WTC11 (cell line): ENCODE results near the gene LHX4.

Experiments used
- FOXJ3 ChIP-seq: sonication (generic); formaldehyde crosslinking; IDR thresholded peaks from 2 replicates; pipeline ENCODE4 v1.9.0; 2021; ENCODE audit warnings: missing genetic modification reagents, mild to moderate bottlenecking, borderline replicate concordance
- NFYB ChIP-seq: sonication (generic); formaldehyde crosslinking; conservative IDR thresholded peaks from 2 replicates; pipeline ENCODE4 v1.8.0; 2022; ENCODE audit warnings: low read depth, missing genetic modification reagents
- NR1H2 ChIP-seq: sonication (generic); formaldehyde crosslinking; IDR thresholded peaks from 2 replicates; pipeline ENCODE4 v1.9.0; 2021; ENCODE audit warnings: mild to moderate bottlenecking, moderate library complexity, missing genetic modification reagents
- SMAD4 ChIP-seq: sonication (generic); formaldehyde crosslinking; IDR thresholded peaks from 2 replicates; pipeline ENCODE4 v1.8.0; 2022; ENCODE audit warnings: mild to moderate bottlenecking, missing genetic modification reagents
- TEAD4 ChIP-seq: sonication (generic); formaldehyde crosslinking; IDR thresholded peaks from 2 replicates; pipeline ENCODE4 v1.8.0; 2022; ENCODE audit warnings: mild to moderate bottlenecking, missing genetic modification reagents
- ZNF416 ChIP-seq: fragments of 250-450 bp; sonication (Bioruptor Pico); IDR thresholded peaks from 2 replicates; pipeline ENCODE4 v1.9.0; 2021; ENCODE audit warnings: mild to moderate bottlenecking, inconsistent platforms
- TF ChIP-seq, protein P1 (sequence below): fragments of 200-600 bp; IDR thresholded peaks from 2 replicates; pipeline ENCODE4 v1.8.0; 2022; ENCODE audit warnings: antibody characterized with exemption
- TF ChIP-seq, protein P2 (sequence below): sonication (generic); formaldehyde crosslinking; IDR thresholded peaks from 2 replicates; pipeline ENCODE4 v1.8.1; 2023; ENCODE audit warnings: mild to moderate bottlenecking, moderate library complexity, missing genetic modification reagents
- TF ChIP-seq, protein P3 (sequence below): sonication (generic); formaldehyde crosslinking; IDR thresholded peaks from 2 replicates; pipeline ENCODE4 v1.8.1; 2023; ENCODE audit warnings: mild to moderate bottlenecking, missing genetic modification reagents
- TF ChIP-seq, protein P4 (sequence below): sonication (generic); formaldehyde crosslinking; IDR thresholded peaks from 2 replicates; pipeline ENCODE4 v1.8.0; 2022; ENCODE audit warnings: mild to moderate bottlenecking, missing genetic modification reagents
- TF ChIP-seq, protein P5 (sequence below): sonication (generic); formaldehyde crosslinking; IDR thresholded peaks from 2 replicates; pipeline ENCODE4 v1.8.1; 2023; ENCODE audit warnings: mild to moderate bottlenecking, missing genetic modification reagents, moderate library complexity

DNA sequence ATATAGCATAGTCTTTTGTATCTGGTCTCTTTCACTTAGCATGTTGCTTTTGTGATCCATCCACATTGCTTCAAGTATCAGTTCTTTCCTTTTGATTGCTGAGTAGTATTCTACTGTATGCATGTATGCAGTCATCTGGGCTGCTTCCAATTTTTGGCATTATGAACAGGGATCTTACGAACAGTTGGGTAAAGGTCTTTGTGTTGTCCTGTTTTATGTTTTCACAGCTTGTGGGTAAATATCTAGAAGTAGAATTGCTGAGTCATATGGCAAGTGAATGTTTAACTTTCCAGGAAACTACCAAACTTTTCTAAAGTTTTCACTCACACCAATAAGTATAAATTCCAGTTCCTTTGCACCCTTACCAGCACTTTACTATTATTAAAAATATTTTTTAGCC is 60.9 kb downstream of the LHX4 start:
- TF ChIP-seq, protein P1, sequence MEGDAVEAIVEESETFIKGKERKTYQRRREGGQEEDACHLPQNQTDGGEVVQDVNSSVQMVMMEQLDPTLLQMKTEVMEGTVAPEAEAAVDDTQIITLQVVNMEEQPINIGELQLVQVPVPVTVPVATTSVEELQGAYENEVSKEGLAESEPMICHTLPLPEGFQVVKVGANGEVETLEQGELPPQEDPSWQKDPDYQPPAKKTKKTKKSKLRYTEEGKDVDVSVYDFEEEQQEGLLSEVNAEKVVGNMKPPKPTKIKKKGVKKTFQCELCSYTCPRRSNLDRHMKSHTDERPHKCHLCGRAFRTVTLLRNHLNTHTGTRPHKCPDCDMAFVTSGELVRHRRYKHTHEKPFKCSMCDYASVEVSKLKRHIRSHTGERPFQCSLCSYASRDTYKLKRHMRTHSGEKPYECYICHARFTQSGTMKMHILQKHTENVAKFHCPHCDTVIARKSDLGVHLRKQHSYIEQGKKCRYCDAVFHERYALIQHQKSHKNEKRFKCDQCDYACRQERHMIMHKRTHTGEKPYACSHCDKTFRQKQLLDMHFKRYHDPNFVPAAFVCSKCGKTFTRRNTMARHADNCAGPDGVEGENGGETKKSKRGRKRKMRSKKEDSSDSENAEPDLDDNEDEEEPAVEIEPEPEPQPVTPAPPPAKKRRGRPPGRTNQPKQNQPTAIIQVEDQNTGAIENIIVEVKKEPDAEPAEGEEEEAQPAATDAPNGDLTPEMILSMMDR = no peak
- TF ChIP-seq, protein P2, sequence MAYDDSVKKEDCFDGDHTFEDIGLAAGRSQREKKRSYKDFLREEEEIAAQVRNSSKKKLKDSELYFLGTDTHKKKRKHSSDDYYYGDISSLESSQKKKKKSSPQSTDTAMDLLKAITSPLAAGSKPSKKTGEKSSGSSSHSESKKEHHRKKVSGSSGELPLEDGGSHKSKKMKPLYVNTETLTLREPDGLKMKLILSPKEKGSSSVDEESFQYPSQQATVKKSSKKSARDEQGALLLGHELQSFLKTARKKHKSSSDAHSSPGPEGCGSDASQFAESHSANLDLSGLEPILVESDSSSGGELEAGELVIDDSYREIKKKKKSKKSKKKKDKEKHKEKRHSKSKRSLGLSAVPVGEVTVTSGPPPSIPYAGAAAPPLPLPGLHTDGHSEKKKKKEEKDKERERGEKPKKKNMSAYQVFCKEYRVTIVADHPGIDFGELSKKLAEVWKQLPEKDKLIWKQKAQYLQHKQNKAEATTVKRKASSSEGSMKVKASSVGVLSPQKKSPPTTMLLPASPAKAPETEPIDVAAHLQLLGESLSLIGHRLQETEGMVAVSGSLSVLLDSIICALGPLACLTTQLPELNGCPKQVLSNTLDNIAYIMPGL (CRISPR knock-in tag) = no peak
- TF ChIP-seq, protein P3, sequence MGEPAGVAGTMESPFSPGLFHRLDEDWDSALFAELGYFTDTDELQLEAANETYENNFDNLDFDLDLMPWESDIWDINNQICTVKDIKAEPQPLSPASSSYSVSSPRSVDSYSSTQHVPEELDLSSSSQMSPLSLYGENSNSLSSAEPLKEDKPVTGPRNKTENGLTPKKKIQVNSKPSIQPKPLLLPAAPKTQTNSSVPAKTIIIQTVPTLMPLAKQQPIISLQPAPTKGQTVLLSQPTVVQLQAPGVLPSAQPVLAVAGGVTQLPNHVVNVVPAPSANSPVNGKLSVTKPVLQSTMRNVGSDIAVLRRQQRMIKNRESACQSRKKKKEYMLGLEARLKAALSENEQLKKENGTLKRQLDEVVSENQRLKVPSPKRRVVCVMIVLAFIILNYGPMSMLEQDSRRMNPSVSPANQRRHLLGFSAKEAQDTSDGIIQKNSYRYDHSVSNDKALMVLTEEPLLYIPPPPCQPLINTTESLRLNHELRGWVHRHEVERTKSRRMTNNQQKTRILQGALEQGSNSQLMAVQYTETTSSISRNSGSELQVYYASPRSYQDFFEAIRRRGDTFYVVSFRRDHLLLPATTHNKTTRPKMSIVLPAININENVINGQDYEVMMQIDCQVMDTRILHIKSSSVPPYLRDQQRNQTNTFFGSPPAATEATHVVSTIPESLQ (CRISPR knock-in tag) = no peak
- TF ChIP-seq, protein P4, sequence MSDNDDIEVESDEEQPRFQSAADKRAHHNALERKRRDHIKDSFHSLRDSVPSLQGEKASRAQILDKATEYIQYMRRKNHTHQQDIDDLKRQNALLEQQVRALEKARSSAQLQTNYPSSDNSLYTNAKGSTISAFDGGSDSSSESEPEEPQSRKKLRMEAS (CRISPR knock-in tag) = no peak
- TF ChIP-seq ZNF416 (CRISPR knock-in tag) (no peak), FOXJ3 (CRISPR knock-in tag) (no peak), NFYB (CRISPR knock-in tag) (no peak), TEAD4 (CRISPR knock-in tag) (no peak), NR1H2 (no peak), SMAD4 (no peak)
- TF ChIP-seq, protein P5, sequence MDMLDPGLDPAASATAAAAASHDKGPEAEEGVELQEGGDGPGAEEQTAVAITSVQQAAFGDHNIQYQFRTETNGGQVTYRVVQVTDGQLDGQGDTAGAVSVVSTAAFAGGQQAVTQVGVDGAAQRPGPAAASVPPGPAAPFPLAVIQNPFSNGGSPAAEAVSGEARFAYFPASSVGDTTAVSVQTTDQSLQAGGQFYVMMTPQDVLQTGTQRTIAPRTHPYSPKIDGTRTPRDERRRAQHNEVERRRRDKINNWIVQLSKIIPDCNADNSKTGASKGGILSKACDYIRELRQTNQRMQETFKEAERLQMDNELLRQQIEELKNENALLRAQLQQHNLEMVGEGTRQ (CRISPR knock-in tag) = no peak
